GM23338 (cell line): Measurements from ENCODE around the gene INPP5A. TPM values are rescaled to one million over a fixed set of nuclear protein-coding genes. Genes with fewer than 3 reads are reported as not detected.

ENCODE experiments used
- ATAC-seq: fragments of 200-7000 bp; cut with Tn5 transposase; 3 replicates; pipeline ENCODE4 v1.9.1; 2020
- DNase-seq: peaks from one replicate; pipeline ENCODE4 v3.0.0-alpha.2; 2015; ENCODE audit warnings: low spot score
- H2AFZ ChIP-seq: fragments of 200-600 bp; sonication (generic); 2 replicates; pipeline ENCODE4 v1.8.0; 2016; ENCODE audit warnings: antibody characterized with exemption, mild to moderate bottlenecking, moderate library complexity
- H3F3A ChIP-seq: fragments of 200-600 bp; sonication (generic); replicated peaks from 2 replicates; pipeline ENCODE4 v1.8.0; 2017; ENCODE audit warnings: antibody characterized with exemption, mixed run types, low read depth
- H3K27ac ChIP-seq: fragments of 200-600 bp; sonication (generic); 2 replicates; pipeline ENCODE4 v1.6.1; 2016; ENCODE audit warnings: low read depth
- H3K27me3 ChIP-seq: fragments of 200-600 bp; sonication (generic); 2 replicates; pipeline ENCODE4 v1.8.0; 2016; ENCODE audit warnings: mild to moderate bottlenecking, mixed run types, moderate library complexity; ENCODE audit not compliant: insufficient read depth
- H3K36me3 ChIP-seq: fragments of 200-600 bp; sonication (generic); 2 replicates; pipeline ENCODE4 v1.8.0; 2016; ENCODE audit warnings: mild to moderate bottlenecking; ENCODE audit not compliant: insufficient read depth
- H3K4me1 ChIP-seq: fragments of 200-600 bp; sonication (generic); 2 replicates; pipeline ENCODE4 v1.8.0; 2016; ENCODE audit warnings: mild to moderate bottlenecking, moderate library complexity; ENCODE audit not compliant: insufficient read depth
- H3K4me2 ChIP-seq: fragments of 200-600 bp; sonication (generic); 2 replicates; pipeline ENCODE4 v1.7.1; 2017; ENCODE audit warnings: mixed run types
- H3K4me3 ChIP-seq: fragments of 200-600 bp; sonication (generic); 2 replicates; pipeline ENCODE4 v1.6.1; 2016; ENCODE audit warnings: mixed run types
- H3K79me2 ChIP-seq: fragments of 200-600 bp; sonication (generic); replicated peaks from 2 replicates; pipeline ENCODE4 v1.8.0; 2017; ENCODE audit warnings: mild to moderate bottlenecking; ENCODE audit not compliant: insufficient read depth
- H3K9me2 ChIP-seq: fragments of 200-600 bp; sonication (generic); 2 replicates; pipeline ENCODE4 v1.8.0; 2017; ENCODE audit not compliant: insufficient read depth
- H4K20me1 ChIP-seq: fragments of 200-600 bp; sonication (generic); replicated peaks from 2 replicates; pipeline ENCODE4 v1.8.0; 2017; ENCODE audit warnings: mild to moderate bottlenecking; ENCODE audit not compliant: insufficient read depth
- H3K27ac Mint-ChIP-seq: 2 replicates; pipeline ENCODE4 v1.8.0; 2020; ENCODE audit warnings: inconsistent platforms, mild to moderate bottlenecking, moderate library complexity, mixed read lengths
- H3K27me3 Mint-ChIP-seq: 3 replicates; pipeline ENCODE4 v1.8.0; 2022; ENCODE audit warnings: low read depth, mild to moderate bottlenecking, moderate library complexity, mixed read lengths, inconsistent platforms; ENCODE audit not compliant: insufficient read depth, poor library complexity
- H3K36me3 Mint-ChIP-seq: 3 replicates; pipeline ENCODE4 v1.8.0; 2021; ENCODE audit warnings: low read depth, mild to moderate bottlenecking, inconsistent platforms, moderate library complexity, mixed read lengths
- H3K4me1 Mint-ChIP-seq: 3 replicates; pipeline ENCODE4 v1.8.0; 2020; ENCODE audit warnings: mild to moderate bottlenecking, inconsistent platforms, mixed read lengths
- H3K4me3 Mint-ChIP-seq: 3 replicates; pipeline ENCODE4 v1.8.0; 2021; ENCODE audit warnings: moderate library complexity, mild to moderate bottlenecking, inconsistent platforms, mixed read lengths
- H3K9me3 Mint-ChIP-seq: 3 replicates; pipeline ENCODE4 v1.8.0; 2020; ENCODE audit warnings: moderate library complexity, mild to moderate bottlenecking, inconsistent platforms, mixed read lengths
- EZH2 ChIP-seq: fragments of 200-600 bp; sonication (generic); IDR thresholded peaks from one replicate; pipeline ENCODE4 v1.8.0; 2017; ENCODE audit warnings: antibody characterized with exemption, mild to moderate bottlenecking, low read depth; ENCODE audit not compliant: unreplicated experiment
- EZH2phosphoT487 ChIP-seq: fragments of 200-600 bp; sonication (generic); IDR thresholded peaks from one replicate; pipeline ENCODE4 v1.8.1; 2018; ENCODE audit warnings: antibody characterized with exemption; ENCODE audit not compliant: unreplicated experiment
- STAT1 ChIP-seq: IDR thresholded peaks from one replicate; pipeline ENCODE4 v1.6.1; 2016; ENCODE audit warnings: antibody characterized with exemption; ENCODE audit not compliant: unreplicated experiment
- ZNF114 ChIP-seq: fragments of 250-450 bp; sonication (Bioruptor Pico); IDR thresholded peaks from 2 replicates; pipeline ENCODE4 v1.5.0; 2020; ENCODE audit warnings: mild to moderate bottlenecking, moderate library complexity
- ZNF331 ChIP-seq: fragments of 250-450 bp; sonication (Bioruptor Pico); IDR thresholded peaks from 2 replicates; pipeline ENCODE4 v1.5.0; 2020; ENCODE audit warnings: low read depth, mild to moderate bottlenecking, moderate library complexity
- ZNF462 ChIP-seq: fragments of 250-450 bp; sonication (Bioruptor Pico); IDR thresholded peaks from 2 replicates; pipeline ENCODE4 v1.5.0; 2020; ENCODE audit warnings: mild to moderate bottlenecking, moderate library complexity
- polyA plus RNA-seq: library from polyadenylated mRNA; unstranded; fragments of >200 nt; fragmentation: Nextera tagmentation; extraction: Ambion mirVana; gene quantifications from 2 replicates; pipeline ENCODE4 v1.2.1, GENCODE V29; 2016
- total RNA-seq: library from RNA; depleted of rRNA; stranded (reverse); fragments of >200 nt; shearing (Covaris generic); gene quantifications from 2 replicates; pipeline ENCODE4 v1.2.3, GENCODE V29; 2014

Gene INPP5A
- total and polyA plus RNA-seq, 2 experiments from 2014 or later, result 5.9 to 40.6 TPM

- no peak for TF ChIP-seq ZNF331 (CRISPR knock-in tag)
- TF ChIP-seq ZNF462 (CRISPR knock-in tag), result no peak
- TF ChIP-seq EZH2, result no peak
- TF ChIP-seq ZNF114 (CRISPR knock-in tag), result no peak
- no peak for TF ChIP-seq STAT1
- no peak for TF ChIP-seq EZH2phosphoT487
- DNase-seq (no peak), ATAC-seq (no peak)
- Histone ChIP-seq H3K4me2 (no peak overlapping the region), H4K20me1 (no peaks in the 10 kb centered on the region; the same call in 1 of the 2 replicates), H3K27me3 (no peaks in the 10 kb centered on the region), H3K9me2 (no peaks in the 10 kb centered on the region), H3F3A (no peaks in the 10 kb centered on the region), H3K4me3 (no peak overlapping the region), H3K27ac (no peak overlapping the region), H2AFZ (no peak overlapping the region), H3K79me2 (peaks cover 43% of the 10 kb centered on the region), H3K4me1 (no peaks in the 10 kb centered on the region), H3K36me3 (no peaks in the 10 kb centered on the region)
- H3K9me3 Mint-ChIP-seq, result no peaks in the 10 kb centered on the region
- peaks cover 4% of the 10 kb centered on the region; the same call in 2 of the 3 replicates for H3K4me1 Mint-ChIP-seq
- peaks cover 4% of the 10 kb centered on the region for H3K27me3 Mint-ChIP-seq
- no peak overlapping the region for H3K27ac Mint-ChIP-seq
- H3K36me3 Mint-ChIP-seq, result no peaks in the 10 kb centered on the region
- H3K4me3 Mint-ChIP-seq, result no peak overlapping the region
Observed at GRCh38 chr10:132550366-132551092, 12.9 kb downstream of the INPP5A start.
